Posterior vena cava (tissue), 2 donors: Measurements from ENCODE around the gene SH3RF3. TPM values are rescaled to one million over a fixed set of nuclear protein-coding genes. Genes with fewer than 3 reads are reported as not detected.
"Not testable (repeated sequence)": the region's sequence is repeated elsewhere in the genome, so short reads cannot be mapped to it uniquely, and the experiment has no call there.

Source experiments
- DNase-seq: peaks from one replicate; pipeline ENCODE4 v3.0.0-alpha.2; 2020; ENCODE audit warnings: low spot score
- intact Hi-C, 2 donors: fragments of 100-400 bp; cut with DNase I; formaldehyde crosslinking; loops; one replicate each; pipeline versions ENCODE4 v1.14.1 to v1.14.2; 2022 to 2023
- microRNA-seq, 2 donors: library from miRNA; unstranded; fragments of <30 nt; microRNA quantifications; one replicate each; pipeline ENCODE4 v1.2.0, GENCODE V29; 2020 to 2021; ENCODE audit warnings: borderline microRNAs expressed in 2 of 2
- total RNA-seq, 2 donors: library from RNA; stranded (reverse); fragmentation: NEBNext Ultra II Directional; extraction: Animal tissue kit (Norgen Biotek cat#: 25700); gene quantifications; one replicate each; pipeline ENCODE4 v1.2.1, GENCODE V29; 2021
- donor health status: DM: yes; HTN: yes; CAD: no.
- donor health status: DM: yes; HTN: yes; CAD: no.

The SH3RF3 gene
- total RNA-seq, 2 donors from 2014 or later: 10.1 to 14.1 TPM

- peak; percentile 29 for DNase-seq
- intact Hi-C loops: no loop called here
Measured at GRCh38 chr2:109531896-109532727, 403.1 kb downstream of the SH3RF3 start.

DNA sequence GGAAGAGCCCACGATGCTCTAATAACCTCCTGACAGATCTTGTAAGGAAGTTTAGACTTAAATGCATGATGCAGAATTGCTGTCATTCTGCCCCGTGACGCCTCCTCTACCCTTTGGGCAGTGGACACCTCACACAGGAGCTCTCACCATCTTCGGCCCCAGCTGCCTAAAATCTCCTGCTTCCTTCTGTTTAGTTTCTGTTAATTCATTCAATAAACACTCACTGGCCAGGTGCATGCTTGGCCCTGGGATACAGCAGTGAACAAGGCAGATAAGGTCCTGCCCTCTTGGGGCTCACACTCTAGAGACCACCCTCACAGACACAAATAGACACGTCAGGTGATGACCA, 403.7 kb downstream of the SH3RF3 start:
- DNase-seq: peak; percentile 36
- intact Hi-C loops: no loop called here

DNA sequence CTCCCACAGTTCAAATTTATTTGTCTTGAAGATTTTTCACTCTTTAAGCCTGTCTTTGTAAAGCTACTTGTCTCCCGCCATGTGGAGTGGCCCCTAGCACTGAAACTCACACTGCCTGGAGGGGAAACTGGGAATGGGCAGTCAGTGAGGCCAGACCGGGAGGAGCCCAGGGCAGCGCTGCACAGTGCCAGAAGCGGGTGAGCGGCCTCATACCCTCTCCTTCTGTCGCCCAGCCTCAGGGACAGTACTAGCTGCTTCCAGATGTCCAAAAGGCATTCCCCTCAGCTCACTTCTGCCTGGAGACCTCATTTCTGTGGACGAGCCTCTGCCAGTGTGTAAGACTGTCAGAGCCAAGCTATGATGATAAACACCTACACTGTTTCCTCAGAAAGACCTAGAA, 404.8 kb downstream of the SH3RF3 start:
- peak; percentile 36 for DNase-seq
- intact Hi-C loops: no loop called here

DNA sequence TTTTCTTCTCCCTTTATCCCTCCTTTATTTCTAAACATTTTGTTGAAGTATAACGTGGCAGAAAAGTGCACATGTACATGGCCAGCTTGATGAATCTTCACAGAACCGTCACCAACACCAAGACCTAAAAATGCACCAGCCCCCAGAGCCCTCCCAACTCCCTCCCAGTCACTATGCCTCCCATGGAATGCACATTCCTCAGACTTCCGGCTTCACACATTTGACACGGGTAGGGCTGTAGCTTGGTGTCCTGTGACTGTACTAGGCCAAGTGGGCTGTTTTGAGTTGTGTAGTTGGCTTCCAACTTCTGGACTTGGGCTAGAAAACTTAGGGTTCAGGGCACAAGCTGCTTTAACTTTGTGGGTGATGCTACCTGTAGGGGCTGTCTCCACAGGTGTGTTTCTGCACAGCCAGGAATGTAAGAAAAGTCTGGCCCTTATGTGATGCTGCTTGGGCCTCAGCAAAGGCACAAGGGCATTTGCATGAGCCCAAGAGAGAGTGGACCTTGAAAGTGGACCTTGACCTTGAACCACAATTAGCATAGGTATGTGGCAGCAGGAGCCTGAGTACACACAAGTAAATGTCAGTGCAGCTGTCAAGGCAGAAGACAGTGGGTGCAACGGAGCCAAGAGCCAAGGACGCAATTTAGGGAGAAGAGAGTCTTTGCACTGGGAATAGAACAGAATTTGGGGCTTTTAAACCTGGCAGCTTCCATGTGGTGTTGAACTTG, 406.4 kb downstream of the SH3RF3 start:
- peak; percentile 10 for DNase-seq
- intact Hi-C loops: no loop called here

- DNase-seq, intact Hi-C loops: not testable (repeated sequence)
Measured at GRCh38 chr2:109536556-109536955, 407.6 kb downstream of the SH3RF3 start.

DNA sequence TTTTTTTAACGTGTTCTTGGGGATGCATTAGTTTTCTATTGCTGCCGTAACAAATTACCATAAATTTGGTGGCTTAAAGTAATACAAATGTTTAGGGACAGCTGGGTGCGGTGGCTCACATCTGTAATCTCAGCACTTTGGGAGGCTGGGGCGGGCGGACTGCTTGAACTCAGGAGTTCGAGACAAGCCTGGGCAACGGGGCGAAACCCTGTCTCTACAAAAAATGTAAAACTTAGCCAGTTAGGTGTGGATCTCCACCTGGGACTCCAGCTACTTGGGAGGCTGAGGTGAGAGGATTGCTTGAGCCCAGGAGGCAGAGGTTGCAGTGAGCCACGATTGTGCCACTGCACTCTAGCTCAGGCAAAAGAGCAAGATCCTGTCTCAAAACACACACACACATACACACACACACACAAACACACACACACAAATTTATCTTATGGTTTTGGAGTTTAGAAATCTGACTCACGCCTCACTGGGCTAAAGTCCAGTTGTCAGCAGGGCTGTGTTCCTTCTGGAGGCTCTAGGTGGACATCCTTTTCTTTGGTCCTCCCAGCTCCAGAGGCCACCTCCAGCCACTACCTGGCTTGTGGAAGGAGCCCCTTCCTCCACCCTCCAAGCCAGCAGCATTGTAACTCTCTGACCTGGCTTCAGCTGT, 408.7 kb downstream of the SH3RF3 start:
- intact Hi-C loops: no loop called here
- DNase-seq: no peak

DNA sequence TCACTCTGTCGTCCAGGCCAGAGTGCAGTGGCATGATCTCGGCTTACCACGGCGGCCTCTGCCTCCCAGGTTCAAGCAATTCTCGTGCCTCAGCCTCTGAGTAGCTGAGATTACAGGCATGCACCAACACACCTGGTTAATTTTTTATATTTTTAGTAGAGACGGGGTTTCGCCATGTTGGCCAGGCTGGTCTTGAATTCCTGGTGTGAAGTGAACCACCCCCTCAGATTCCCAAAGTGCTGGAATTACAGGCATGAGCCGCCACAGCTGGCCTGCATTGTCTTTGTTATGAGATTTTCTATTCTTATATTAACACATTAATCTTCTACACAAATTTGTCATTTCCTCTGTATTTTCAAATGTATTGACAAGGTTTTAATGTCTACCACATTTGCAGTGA, 409.5 kb downstream of the SH3RF3 start:
- DNase-seq: no peak
- intact Hi-C loops: no loop called here

- DNase-seq: no peak
- intact Hi-C loops: loop anchor here (10.0 kb wide), 2 partner anchors 72 to 172 kb away; partner anchors contain the start of genes SEPTIN10 (in 1 of the 2) and SOWAHC (in 1 of the 2)
Measured at GRCh38 chr2:109542384-109542783, 413.4 kb downstream of the SH3RF3 start.

DNA sequence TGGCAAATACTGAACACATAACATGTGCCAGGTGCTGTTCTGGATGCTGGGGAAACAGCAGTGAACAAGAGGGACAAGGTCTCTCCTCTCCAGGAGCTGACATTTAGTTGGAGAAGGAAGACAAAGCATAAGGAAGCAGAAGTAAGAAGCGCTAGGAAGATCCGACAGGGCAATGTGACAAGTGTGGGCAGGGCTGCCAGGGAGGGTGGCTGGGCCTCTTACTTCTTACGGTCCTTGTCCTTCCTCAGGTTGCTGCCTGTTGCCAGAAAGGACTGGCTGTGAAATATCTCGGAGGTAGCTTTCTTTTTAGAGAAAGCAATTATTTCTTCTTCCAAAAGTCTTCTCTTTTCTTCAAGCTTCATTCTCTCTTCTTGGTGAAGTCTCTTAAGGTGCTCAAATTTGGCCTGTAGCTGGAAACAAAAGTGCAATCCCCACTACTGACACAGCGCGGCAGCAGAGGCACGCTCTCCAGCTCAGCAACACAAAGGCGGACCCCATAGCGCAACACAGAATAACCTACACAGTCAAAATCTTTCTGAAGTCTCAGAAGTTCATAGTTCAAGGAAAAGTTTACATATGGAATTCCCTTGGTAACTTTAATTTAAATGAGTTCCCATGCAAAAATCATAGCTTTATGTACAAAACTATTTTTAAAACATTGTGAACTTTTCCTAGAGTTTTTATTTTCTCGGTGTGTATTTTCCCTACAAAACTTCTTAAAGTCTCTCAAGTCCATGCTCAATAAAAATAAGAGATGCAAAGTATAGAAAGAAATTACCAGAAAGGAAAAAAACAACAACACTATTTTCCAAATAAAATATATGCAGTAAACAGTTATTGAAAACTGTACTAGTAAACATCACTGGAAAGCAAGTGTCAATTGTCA, 417.1 kb downstream of the SH3RF3 start:
- intact Hi-C loops: loop anchor here (5.0 to 10.0 kb wide), 4 partner anchors 69 to 191 kb away; partner anchors contain the start of genes SEPTIN10 (in 1 of the 2) and SOWAHC (in 1 of the 2)
- no peak for DNase-seq

DNA sequence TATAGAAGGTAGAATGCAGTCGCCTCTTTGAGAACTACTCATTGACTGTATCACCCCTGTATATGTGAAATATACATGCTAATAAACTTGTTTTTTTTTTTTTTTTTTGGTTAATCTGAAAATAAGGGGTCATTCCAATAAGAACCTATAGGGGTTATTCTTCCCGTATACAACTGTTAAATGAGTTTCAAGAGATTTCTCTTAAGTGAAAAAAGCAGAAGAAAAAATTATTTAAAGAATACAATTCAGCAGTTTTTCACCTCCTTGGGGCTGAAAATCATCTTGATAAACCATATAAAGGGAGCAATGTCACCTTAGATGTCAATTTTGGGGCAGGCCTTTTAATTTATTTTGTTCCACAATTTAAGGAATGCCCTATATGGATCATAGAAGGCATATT, 418.3 kb downstream of the SH3RF3 start:
- DNase-seq: no peak
- intact Hi-C loops: loop anchor here (5.0 to 10.0 kb wide), 4 partner anchors 68 to 190 kb away; partner anchors contain the start of genes SEPTIN10 (in 1 of the 2) and SOWAHC (in 1 of the 2)

DNA sequence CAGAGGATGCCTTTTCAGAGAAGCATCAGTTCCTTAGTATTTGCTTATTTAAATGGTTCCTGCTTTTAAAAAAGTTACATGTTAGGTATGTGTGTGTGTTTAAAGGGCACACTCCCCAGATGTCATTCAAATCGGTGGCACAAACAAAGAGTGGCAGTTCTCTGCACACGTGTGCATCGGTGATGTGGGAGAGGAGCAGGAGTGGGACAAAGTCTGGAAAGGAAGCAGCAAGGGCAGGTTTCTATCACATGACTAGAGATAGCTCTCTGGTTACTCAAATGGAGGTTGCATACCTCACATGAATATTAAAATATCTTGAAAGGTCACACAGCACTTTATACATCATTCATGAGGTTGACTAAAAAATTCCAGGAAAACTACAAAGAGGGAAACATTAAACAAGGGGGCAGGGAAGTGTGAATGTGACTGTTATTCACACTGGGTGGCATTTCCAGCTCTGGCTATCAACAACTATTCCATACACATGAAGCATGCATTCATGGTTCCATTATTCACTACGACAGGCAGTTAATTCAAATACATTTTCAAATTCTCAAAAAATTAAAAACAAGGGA, 420.1 kb downstream of the SH3RF3 start:
- no peak for DNase-seq
- intact Hi-C loops: loop anchor here (5.0 to 10.0 kb wide), 4 partner anchors 66 to 188 kb away; partner anchors contain the start of genes SEPTIN10 (in 1 of the 2) and SOWAHC (in 1 of the 2)

Small RNAs within 50 kb of the gene (microRNA-seq; reads per million reads assigned to microRNA genes)
- gene MIR4265 (0 reads per million in 2 donors), gene MIR4266 (0 reads per million in 2 donors)

Other genes with a start within 250 kb of the SH3RF3 start
- not detected for gene EDAR, start 140.0 kb upstream of the SH3RF3 start, total RNA-seq